IPS-18a (cell line): ENCODE data around the gene ARHGEF10L.
"Not testable (repeated sequence)": the region's sequence is repeated elsewhere in the genome, so short reads cannot be mapped to it uniquely, and the experiment has no call there.

Experiments
- H3K27ac ChIP-seq: one replicate; pipeline ENCODE4 v1.5.1; 2013; ENCODE audit warnings: low read length
- H3K27me3 ChIP-seq: one replicate; pipeline ENCODE4 v1.6.1; 2013; ENCODE audit warnings: mild to moderate bottlenecking, low read length; ENCODE audit not compliant: control insufficient read depth, insufficient read depth
- H3K36me3 ChIP-seq: one replicate; pipeline ENCODE4 v1.6.1; 2013; ENCODE audit warnings: low read depth, low read length; ENCODE audit not compliant: control insufficient read depth
- H3K4me1 ChIP-seq: one replicate; pipeline ENCODE4 v1.6.1; 2013; ENCODE audit warnings: low read depth, low read length; ENCODE audit not compliant: control insufficient read depth
- H3K4me3 ChIP-seq: one replicate; pipeline ENCODE4 v1.5.1; 2013; ENCODE audit warnings: low read length
- H3K9ac ChIP-seq: one replicate; pipeline ENCODE4 v1.6.1; 2013; ENCODE audit warnings: mild to moderate bottlenecking, low read length, moderate library complexity
- H3K9me3 ChIP-seq: one replicate; pipeline ENCODE4 v1.6.1; 2013; ENCODE audit warnings: low read depth, low read length; ENCODE audit not compliant: control insufficient read depth

The ARHGEF10L gene

GRCh38 chr1:17736625-17737024 is 197.1 kb downstream of the ARHGEF10L start:
- Histone ChIP-seq H3K27ac (no peak overlapping the region), H3K4me3 (no peak overlapping the region), H3K9ac (no peak overlapping the region), H3K36me3 (no peaks in the 10 kb centered on the region), H3K27me3 (no peaks in the 10 kb centered on the region), H3K9me3 (no peaks in the 10 kb centered on the region), H3K4me1 (no peaks in the 10 kb centered on the region)

DNA sequence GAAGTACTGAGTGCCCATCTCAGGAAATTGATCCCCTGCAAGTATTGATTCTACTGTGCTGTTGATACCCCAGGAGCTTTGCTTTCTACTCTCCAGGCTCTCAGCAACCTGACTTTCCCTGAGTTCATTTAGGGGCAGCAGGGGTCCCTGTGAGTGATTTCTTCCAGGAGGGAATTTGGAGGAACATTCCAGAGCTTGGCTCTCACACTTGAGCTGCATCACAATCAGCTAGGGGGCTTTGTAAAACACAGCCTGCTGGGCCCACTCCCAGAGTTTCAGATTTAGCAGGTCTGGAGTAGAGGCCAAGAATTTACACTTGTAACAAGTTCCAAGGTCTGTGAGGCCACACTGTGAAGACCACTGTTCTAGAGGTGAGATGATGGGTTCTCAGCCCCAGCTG is 199.6 kb downstream of the ARHGEF10L start:
- H3K4me3 ChIP-seq, result no peak overlapping the region
- H3K36me3 ChIP-seq, result no peaks in the 10 kb centered on the region
- no peaks in the 10 kb centered on the region for H3K4me1 ChIP-seq
- no peaks in the 10 kb centered on the region for H3K9me3 ChIP-seq
- H3K27ac ChIP-seq, result no peak overlapping the region
- no peak overlapping the region for H3K9ac ChIP-seq
- no peaks in the 10 kb centered on the region for H3K27me3 ChIP-seq

DNA sequence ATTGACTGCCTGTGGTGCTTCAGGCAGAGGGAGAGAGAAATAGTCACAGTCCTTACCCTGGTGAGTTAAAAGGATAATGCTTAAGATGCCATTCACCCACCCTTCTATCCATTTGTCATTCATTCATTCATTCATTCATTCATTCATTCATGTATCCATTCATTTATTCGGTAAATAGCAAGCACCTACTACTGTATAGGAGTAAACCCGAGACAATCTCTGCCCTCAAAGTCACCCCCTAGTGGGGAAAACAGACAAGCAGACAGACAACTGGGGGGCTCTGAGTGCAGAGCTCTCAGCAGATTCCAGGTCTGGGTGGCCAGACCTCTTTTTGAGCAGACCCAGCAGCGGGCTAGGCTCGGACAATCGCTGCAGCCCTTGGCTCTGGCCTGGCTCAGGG is 201.6 kb downstream of the ARHGEF10L start:
- Histone ChIP-seq H3K36me3 (no peaks in the 10 kb centered on the region), H3K4me3 (no peak overlapping the region), H3K27me3 (no peaks in the 10 kb centered on the region)

DNA sequence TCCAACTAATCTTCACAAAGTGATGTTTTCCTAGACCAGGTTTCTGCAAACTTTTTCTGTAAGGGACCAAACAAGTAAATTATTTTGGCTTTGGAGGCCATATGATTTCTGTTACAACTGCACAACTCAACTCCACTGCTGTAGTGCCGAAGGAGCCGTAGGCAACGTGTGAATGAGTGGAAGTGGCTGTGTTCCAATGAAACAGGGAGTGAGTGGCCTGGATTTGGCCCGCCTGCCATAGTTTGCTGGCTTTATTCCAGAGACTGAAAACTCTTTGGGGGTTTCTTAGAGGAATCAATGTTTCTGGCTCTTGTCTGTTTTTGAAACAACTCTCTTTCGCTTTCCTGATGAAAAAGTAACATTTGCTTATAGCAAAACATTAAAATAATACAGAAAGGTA is 203.1 kb downstream of the ARHGEF10L start:
- Histone ChIP-seq H3K27ac (no peak overlapping the region), H3K36me3 (no peaks in the 10 kb centered on the region), H3K9me3 (no peaks in the 10 kb centered on the region), H3K4me1 (no peaks in the 10 kb centered on the region), H3K4me3 (no peak overlapping the region), H3K27me3 (no peaks in the 10 kb centered on the region), H3K9ac (no peak overlapping the region)

More for the DNA sequence above, 201.6 kb downstream of the ARHGEF10L start:
- no peak overlapping the region for H3K9ac ChIP-seq
- no peak overlapping the region for H3K27ac ChIP-seq
- H3K9me3 ChIP-seq, result no peaks in the 10 kb centered on the region
- no peaks in the 10 kb centered on the region for H3K4me1 ChIP-seq

DNA sequence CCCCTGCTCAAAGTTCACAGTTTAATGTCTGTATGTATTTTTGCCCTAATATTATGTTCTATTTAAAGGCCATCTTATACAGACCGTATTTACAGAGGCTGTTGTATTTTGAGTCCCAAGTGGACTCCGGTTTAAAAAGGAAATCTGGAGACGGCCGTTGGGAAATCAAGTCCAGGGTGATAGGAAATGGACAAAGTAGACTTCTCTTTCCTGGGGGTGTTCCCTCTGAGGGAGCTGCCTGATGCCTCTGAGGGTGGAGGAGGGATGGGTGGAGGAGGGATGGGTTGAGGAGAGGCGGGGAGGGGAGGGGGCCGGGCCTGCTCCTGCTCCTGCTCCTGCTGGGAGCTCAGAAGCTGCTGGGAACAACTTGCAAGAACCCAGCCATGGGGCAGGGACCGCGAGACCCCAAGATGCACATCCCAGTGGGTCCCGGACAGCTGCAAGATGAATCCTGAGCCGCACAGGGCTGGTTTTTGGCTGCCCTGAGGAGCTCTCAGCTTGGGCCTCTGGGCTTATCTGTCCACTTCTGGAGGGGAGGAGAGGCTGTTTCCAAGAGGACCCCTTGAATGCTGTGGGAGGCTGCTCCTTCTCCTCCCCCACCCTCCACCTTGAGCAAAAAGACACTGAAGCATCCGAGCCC is 203.6 kb downstream of the ARHGEF10L start:
- no peaks in the 10 kb centered on the region for H3K9me3 ChIP-seq
- no peak overlapping the region for H3K27ac ChIP-seq
- H3K4me3 ChIP-seq, result no peak overlapping the region
- no peaks in the 10 kb centered on the region for H3K4me1 ChIP-seq
- H3K36me3 ChIP-seq, result no peaks in the 10 kb centered on the region
- H3K27me3 ChIP-seq, result no peaks in the 10 kb centered on the region
- no peak overlapping the region for H3K9ac ChIP-seq

DNA sequence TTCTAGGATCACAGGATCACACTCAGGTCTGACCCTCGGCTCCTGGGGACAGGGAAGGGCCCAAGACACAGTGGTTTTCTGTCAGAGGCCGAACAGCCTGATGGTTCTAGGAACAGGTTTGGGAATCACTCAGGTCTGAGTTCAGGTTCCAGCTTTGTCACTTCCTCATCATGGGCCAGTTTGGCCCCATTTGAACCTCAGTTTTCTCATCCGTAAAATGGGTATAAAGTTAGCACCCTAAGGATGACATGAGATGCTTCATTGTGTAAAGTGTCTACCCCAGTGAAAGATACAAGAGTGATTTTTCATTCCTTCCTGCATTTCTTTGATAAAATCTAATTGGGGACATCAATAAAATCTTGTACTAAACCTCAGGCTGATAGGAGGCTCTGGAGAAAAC is 204.4 kb downstream of the ARHGEF10L start:
- no peaks in the 10 kb centered on the region for H3K36me3 ChIP-seq
- no peak overlapping the region for H3K4me3 ChIP-seq
- no peaks in the 10 kb centered on the region for H3K9me3 ChIP-seq
- H3K9ac ChIP-seq, result no peak overlapping the region
- no peaks in the 10 kb centered on the region for H3K4me1 ChIP-seq
- no peaks in the 10 kb centered on the region for H3K27me3 ChIP-seq
- no peak overlapping the region for H3K27ac ChIP-seq

- no peak overlapping the region for H3K4me3 ChIP-seq
- no peak overlapping the region for H3K9ac ChIP-seq
- no peaks in the 10 kb centered on the region for H3K9me3 ChIP-seq
- no peak overlapping the region for H3K27ac ChIP-seq
- no peaks in the 10 kb centered on the region for H3K27me3 ChIP-seq
- no peaks in the 10 kb centered on the region for H3K4me1 ChIP-seq
- H3K36me3 ChIP-seq, result no peaks in the 10 kb centered on the region
Observed at GRCh38 chr1:17744666-17745478, 205.4 kb downstream of the ARHGEF10L start.

GRCh38 chr1:17745479-17745955 is 206.0 kb downstream of the ARHGEF10L start:
- Histone ChIP-seq H3K27ac (no peak overlapping the region), H3K27me3 (no peaks in the 10 kb centered on the region), H3K4me1 (no peaks in the 10 kb centered on the region), H3K36me3 (no peaks in the 10 kb centered on the region), H3K9me3 (no peaks in the 10 kb centered on the region), H3K4me3 (no peak overlapping the region), H3K9ac (no peak overlapping the region)

DNA sequence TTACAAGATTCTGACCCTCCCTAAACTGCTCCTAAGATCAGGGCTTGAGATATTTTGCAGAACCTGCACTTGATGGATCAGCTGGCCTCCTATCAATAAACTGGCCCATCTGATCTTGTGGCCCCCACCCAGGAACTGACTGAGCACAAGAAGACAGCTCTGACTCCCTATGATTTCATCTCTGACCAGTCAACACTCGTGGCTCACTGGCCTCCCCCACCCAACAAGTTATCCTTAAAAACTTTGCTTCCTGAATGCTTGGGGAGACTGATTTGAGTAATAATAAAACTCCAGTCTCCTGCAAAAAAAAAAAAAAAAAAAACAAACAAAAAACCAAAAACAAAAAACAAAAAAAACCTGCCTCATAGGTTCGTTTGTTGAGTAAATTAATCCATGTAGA is 206.8 kb downstream of the ARHGEF10L start:
- not testable (repeated sequence) for H3K27me3 ChIP-seq, H3K27ac ChIP-seq, H3K4me3 ChIP-seq, H3K9ac ChIP-seq, H3K36me3 ChIP-seq, H3K4me1 ChIP-seq, H3K9me3 ChIP-seq

DNA sequence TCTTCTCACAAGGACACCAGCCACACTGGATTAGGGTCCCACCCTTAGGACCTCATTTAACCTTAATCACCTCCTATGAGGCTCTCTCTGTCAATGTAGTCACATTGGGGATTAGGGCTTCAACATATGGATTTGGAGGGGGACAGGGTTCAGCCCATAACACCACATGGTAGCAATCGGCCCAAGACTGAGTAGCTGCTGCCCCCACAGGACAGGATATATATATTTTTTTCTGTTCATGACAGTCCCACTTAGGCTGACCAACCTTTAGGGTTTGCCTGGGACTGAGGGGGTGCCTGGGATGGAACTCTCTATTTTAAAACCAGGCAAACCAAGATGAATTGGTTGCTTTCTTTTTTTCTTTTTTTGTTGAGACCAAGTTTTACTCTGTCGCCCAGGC is 207.4 kb downstream of the ARHGEF10L start:
- no peak overlapping the region for H3K27ac ChIP-seq
- H3K27me3 ChIP-seq, result no peaks in the 10 kb centered on the region
- H3K4me1 ChIP-seq, result no peaks in the 10 kb centered on the region
- H3K36me3 ChIP-seq, result no peaks in the 10 kb centered on the region
- H3K9me3 ChIP-seq, result no peaks in the 10 kb centered on the region
- no peak overlapping the region for H3K4me3 ChIP-seq
- H3K9ac ChIP-seq, result no peak overlapping the region
